Mammary epithelial cell (primary cell): Measurements from ENCODE around the gene ALX3.

ENCODE experiments used
- CTCF ChIP-seq, 2 donors: IDR thresholded peaks in 1 of 2; conservative IDR thresholded peaks in 1 of 2; 2 replicates each; pipeline ENCODE4 v1.5.1; 2011 to 2012; ENCODE audit warnings: inconsistent platforms in 2 of 2, low read length in 2 of 2, mild to moderate bottlenecking in 2 of 2, control low read depth in 1 of 2, low read depth in 1 of 2; ENCODE audit not compliant: insufficient read depth in 1 of 2; ENCODE audit errors: extremely low read depth in 1 of 2
- EZH2 ChIP-seq: IDR thresholded peaks from 2 replicates; pipeline ENCODE4 v1.6.1; 2012; ENCODE audit warnings: low read length, inconsistent platforms, borderline replicate concordance

- TF ChIP-seq EZH2 (no peak), CTCF (conservative IDR thresholded peaks at IDR 0.05 in 1 of 2, IDR thresholded peaks at IDR 0.05 in 1 of 2; ENCODE audit: extremely low read depth in 1 of 2, insufficient read depth in 1 of 2, low read depth in 1 of 2, low read length in 2 of 2) (no peak)
Measured at GRCh38 chr1:110059133-110059863, 11.2 kb downstream of the ALX3 start.
